Gastroesophageal sphincter (tissue), 4 donors: ENCODE measurements around the gene ADAMTS2. TPM values are rescaled to one million over a fixed set of nuclear protein-coding genes. Genes with fewer than 3 reads are reported as not detected.

Experiments
- ATAC-seq: fragments of 150-250 bp; one replicate; pipeline ENCODE4 v1.9.1; 2016; ENCODE audit warnings: mild to moderate bottlenecking, moderate library complexity
- H3K27ac ChIP-seq, 4 donors: fragments of 200-600 bp; sonication (generic) in 3 of 4; 1 replicate in 3 of 4; 2 replicates in 1 of 4; pipeline ENCODE4 v1.5.1; 2016 to 2019
- H3K27me3 ChIP-seq: fragments of 200-600 bp; sonication (generic); one replicate; pipeline ENCODE4 v1.5.1; 2019
- H3K36me3 ChIP-seq, 2 donors: fragments of 200-600 bp; sonication (generic); one replicate each; pipeline ENCODE4 v1.5.1; 2019; ENCODE audit warnings: control low read depth in 1 of 2
- H3K4me1 ChIP-seq, 3 donors: fragments of 200-600 bp; sonication (generic); 1 replicate in 2 of 3; 2 replicates in 1 of 3; pipeline ENCODE4 v1.5.1; 2016 to 2019; ENCODE audit warnings: control low read depth in 2 of 3
- H3K4me3 ChIP-seq, 2 donors: fragments of 200-600 bp; sonication (generic); one replicate each; pipeline ENCODE4 v1.5.1; 2019; ENCODE audit warnings: mild to moderate bottlenecking in 1 of 2, moderate library complexity in 1 of 2
- H3K9me3 ChIP-seq, 3 donors: fragments of 200-600 bp; sonication (generic); one replicate each; pipeline ENCODE4 v1.5.1; 2017 to 2019; ENCODE audit warnings: control low read depth in 2 of 3
- CTCF ChIP-seq, 4 experiments: fragments of 200-600 bp in 2 of 4; fragments of 450-650 bp in 2 of 4; sonication (generic) in 1 of 4; IDR thresholded peaks; one replicate each; pipeline ENCODE4 v1.5.1; 2017 to 2019; ENCODE audit warnings: antibody characterized with exemption in 4 of 4, mild to moderate bottlenecking in 2 of 4, moderate library complexity in 2 of 4
- EP300 ChIP-seq: sonication (generic); formaldehyde crosslinking; IDR thresholded peaks from one replicate; pipeline ENCODE4 v1.6.1; 2017; ENCODE audit warnings: antibody characterized with exemption, mild to moderate bottlenecking
- POLR2A ChIP-seq, 2 donors: fragments of 450-650 bp; IDR thresholded peaks; one replicate each; pipeline ENCODE4 v1.6.1; 2017; ENCODE audit warnings: antibody characterized with exemption in 2 of 2, mild to moderate bottlenecking in 2 of 2, moderate library complexity in 1 of 2
- POLR2AphosphoS5 ChIP-seq: sonication (generic); formaldehyde crosslinking; IDR thresholded peaks from one replicate; pipeline ENCODE4 v1.6.1; 2017; ENCODE audit warnings: antibody characterized with exemption
- WGBS, 2 donors: methylation state at CpG; one replicate each; pipeline ENCODE4 v1.1.5; 2018; ENCODE audit warnings: low coverage in 1 of 2; 5-methylcytosine and 5-hydroxymethylcytosine counted together
- total RNA-seq, 4 donors: library from RNA; depleted of rRNA; stranded (reverse); fragments of >200 nt; gene quantifications; one replicate each; pipeline ENCODE4 v1.1.0, GENCODE V29; 2016

The ADAMTS2 gene
- total RNA-seq, 4 donors from 2014 or later, result 14.8 to 24.8 (median 22.6) TPM

DNA sequence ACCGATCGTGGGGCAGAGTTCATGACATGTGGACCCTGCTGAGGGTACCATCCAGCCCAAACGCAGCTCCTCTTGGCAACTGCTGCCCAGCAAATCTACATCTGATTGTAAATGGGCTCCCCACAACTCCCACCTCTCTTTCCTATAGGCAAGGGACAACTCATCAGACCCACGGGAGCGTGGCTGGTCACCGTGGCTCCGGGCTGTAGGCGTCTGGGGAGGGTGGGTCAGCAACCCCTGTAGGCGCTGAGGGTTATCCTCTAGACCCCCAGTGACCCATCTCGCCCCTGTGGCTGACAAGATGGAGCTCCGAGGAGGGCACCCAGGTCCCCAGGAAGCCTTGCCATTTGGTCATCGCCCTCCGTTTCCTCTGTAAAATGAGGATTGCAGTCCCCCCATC is 162.7 kb downstream of the ADAMTS2 start:
- H3K4me1 ChIP-seq, result no peaks in the 10 kb centered on the region
- ATAC-seq, result no peak
- TF ChIP-seq POLR2A (IDR thresholded peaks at IDR 0.05), result no peak
- H3K27me3 ChIP-seq, result peaks cover 27% of the 10 kb centered on the region
- H3K36me3 ChIP-seq, result no peaks in the 10 kb centered on the region
- no peak overlapping the region for H3K27ac ChIP-seq
- no peak overlapping the region for H3K4me3 ChIP-seq
- peaks cover 0 to 10% (median 0%) of the 10 kb centered on the region in 3 donors for H3K9me3 ChIP-seq
- WGBS, 2 donors, result 100% methylated on average over 2 of the region's 13 CpGs; no CpG with 5 or more reads in 1 of the 2 donors

DNA sequence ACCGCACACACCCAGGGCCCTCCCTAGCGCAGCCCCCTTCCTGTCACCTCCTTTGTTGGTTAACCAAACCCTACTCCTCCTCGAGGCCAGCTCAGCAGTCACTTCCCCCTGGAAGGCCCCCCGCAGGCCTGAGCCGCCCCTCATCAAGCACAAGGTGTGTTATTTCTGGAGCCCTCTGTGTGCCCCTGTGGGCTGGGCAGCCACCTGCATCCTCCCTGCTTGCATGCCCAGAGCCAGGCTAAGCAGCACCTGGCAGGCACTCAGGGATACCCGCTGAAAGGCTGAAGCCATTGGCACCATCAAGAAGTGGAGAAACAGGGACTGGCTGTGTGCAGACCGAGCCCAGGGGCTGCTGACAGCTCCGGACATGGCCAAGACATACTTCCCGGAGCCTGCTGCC is 163.3 kb downstream of the ADAMTS2 start:
- H3K27ac ChIP-seq, result no peak overlapping the region
- H3K27me3 ChIP-seq, result peaks cover 27% of the 10 kb centered on the region
- no peaks in the 10 kb centered on the region for H3K4me1 ChIP-seq
- TF ChIP-seq POLR2A (IDR thresholded peaks at IDR 0.05) (no peak), POLR2AphosphoS5 (no peak), CTCF (IDR thresholded peaks at IDR 0.05) (no peak), EP300 (no peak)
- no peak overlapping the region for H3K4me3 ChIP-seq
- H3K9me3 ChIP-seq, result peaks cover 0 to 10% (median 0%) of the 10 kb centered on the region in 3 donors
- ATAC-seq, result no peak
- no peaks in the 10 kb centered on the region for H3K36me3 ChIP-seq
- 63% methylated on average over 3 of the region's 9 CpGs; no CpG with 5 or more reads in 1 of the 2 donors for WGBS, 2 donors

DNA sequence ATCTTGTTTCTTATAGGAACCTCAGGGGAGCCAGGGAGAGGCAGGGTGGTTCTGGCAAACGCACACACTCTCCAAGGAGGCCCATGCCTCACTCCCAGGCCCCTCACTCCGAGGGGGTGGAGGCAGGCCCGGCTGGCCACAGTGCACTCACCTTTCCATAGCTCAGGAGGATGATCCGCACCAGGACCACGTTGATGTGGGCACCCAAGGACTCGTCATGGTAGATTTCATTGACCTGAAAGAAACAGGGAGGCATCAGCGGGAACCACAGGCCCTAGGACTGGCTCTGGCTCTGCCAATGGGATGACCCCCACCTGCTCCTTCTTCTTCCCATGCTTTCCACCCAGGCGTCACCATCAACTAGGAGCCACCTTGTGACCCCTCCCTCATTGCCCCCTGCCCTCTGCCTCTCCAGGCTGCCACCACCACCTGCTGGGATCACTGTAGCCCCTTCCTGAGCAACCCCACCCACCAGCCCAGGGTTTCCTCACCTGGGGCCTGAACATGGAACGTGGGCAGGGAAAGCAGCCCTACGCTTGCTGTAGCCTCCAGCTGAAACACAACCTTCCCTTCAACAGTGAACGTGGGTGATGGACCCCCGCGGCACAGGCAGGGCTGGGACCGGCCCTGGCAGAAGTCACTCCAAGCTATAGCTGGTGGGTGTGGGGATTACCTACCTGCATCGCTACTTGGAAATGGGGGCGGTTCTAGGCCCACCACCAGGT is 164.2 kb downstream of the ADAMTS2 start:
- H3K27ac ChIP-seq, result no peak overlapping the region
- no peak for ATAC-seq
- H3K27me3 ChIP-seq, result peaks cover 27% of the 10 kb centered on the region
- H3K4me3 ChIP-seq, result no peak overlapping the region
- H3K9me3 ChIP-seq, result peaks cover 0 to 10% (median 0%) of the 10 kb centered on the region in 3 donors
- no peaks in the 10 kb centered on the region for H3K36me3 ChIP-seq
- 100% methylated on average over 1 of the region's 16 CpGs; no CpG with 5 or more reads in 1 of the 2 donors for WGBS, 2 donors
- H3K4me1 ChIP-seq, result no peaks in the 10 kb centered on the region
- no peak for TF ChIP-seq CTCF (IDR thresholded peaks at IDR 0.05)

DNA sequence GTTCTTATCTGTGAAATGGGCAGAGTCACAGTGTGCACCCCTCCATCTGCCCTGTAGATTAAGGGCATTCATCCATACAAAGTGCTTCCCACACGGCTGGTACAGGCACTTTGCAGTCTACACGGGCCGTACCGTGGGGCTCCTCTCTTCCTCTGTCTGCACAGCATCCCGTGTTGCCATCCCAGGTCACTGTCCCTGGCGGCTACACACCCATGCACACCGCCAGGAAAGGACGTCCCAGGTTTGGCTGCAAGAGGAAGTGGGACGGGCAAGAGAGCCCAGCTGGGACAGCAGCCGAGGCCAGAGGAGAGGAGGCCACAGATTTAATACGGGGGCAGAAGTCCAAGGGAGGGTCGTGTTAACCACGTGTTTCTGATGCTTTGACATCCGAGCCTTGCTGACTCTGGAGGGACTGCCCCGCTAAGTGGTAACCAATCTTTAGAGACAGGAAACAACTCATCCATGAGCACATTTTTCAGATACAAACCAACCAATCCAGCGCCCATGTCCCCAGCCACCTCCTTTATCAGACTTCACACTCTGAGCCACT is 165.1 kb downstream of the ADAMTS2 start:
- ATAC-seq, result no peak

More for the DNA sequence above, 165.1 kb downstream of the ADAMTS2 start:
- Histone ChIP-seq H3K9me3 (peaks cover 0 to 10% (median 0%) of the 10 kb centered on the region in 3 donors), H3K27me3 (peaks cover 27% of the 10 kb centered on the region), H3K27ac (no peak overlapping the region), H3K4me3 (no peak overlapping the region), H3K36me3 (no peaks in the 10 kb centered on the region), H3K4me1 (no peaks in the 10 kb centered on the region)
- TF ChIP-seq CTCF (IDR thresholded peaks at IDR 0.05) (no peak), POLR2A (IDR thresholded peaks at IDR 0.05) (no peak), POLR2AphosphoS5 (no peak), EP300 (no peak)
- 52 to 63% methylated on average over 3 to 6 of the region's 16 CpGs for WGBS, 2 donors
